OCI-LY1 (cell line): Measurements from ENCODE around the gene MPL.

Experiments
- H2AFZ ChIP-seq: fragments of 200-600 bp; sonication (generic), shearing (Covaris generic); 2 replicates; pipeline ENCODE4 v1.6.0; 2014; ENCODE audit warnings: antibody characterized with exemption, mild to moderate bottlenecking, low read length
- H3F3A ChIP-seq: fragments of 200-600 bp; sonication (generic), shearing (Covaris generic); 2 replicates; pipeline ENCODE4 v1.6.0; 2014; ENCODE audit warnings: mild to moderate bottlenecking, antibody characterized with exemption, low read length, moderate library complexity; ENCODE audit not compliant: insufficient read depth
- H3K27ac ChIP-seq: fragments of 200-600 bp; sonication (generic); 2 replicates; pipeline ENCODE4 v1.5.1; 2014; ENCODE audit warnings: low read length, mixed run types, mild to moderate bottlenecking, low read depth; ENCODE audit not compliant: poor library complexity, severe bottlenecking
- H3K27me3 ChIP-seq: fragments of 200-600 bp; sonication (generic); 2 replicates; pipeline ENCODE4 v1.6.0; 2014; ENCODE audit warnings: antibody characterized with exemption, mild to moderate bottlenecking, low read length, moderate library complexity; ENCODE audit not compliant: insufficient read depth
- H3K36me3 ChIP-seq: fragments of 200-600 bp; sonication (generic); 2 replicates; pipeline ENCODE4 v1.6.1; 2014; ENCODE audit warnings: mild to moderate bottlenecking, antibody characterized with exemption, low read length, moderate library complexity, mixed read lengths; ENCODE audit not compliant: insufficient read depth
- H3K4me1 ChIP-seq: fragments of 200-600 bp; sonication (generic); 2 replicates; pipeline ENCODE4 v1.5.1; 2014; ENCODE audit warnings: mild to moderate bottlenecking, low read length, moderate library complexity; ENCODE audit not compliant: insufficient read depth, severe bottlenecking
- H3K4me2 ChIP-seq: fragments of 200-600 bp; sonication (generic), shearing (Covaris generic); 2 replicates; pipeline ENCODE4 v1.6.1; 2014; ENCODE audit warnings: low read length
- H3K4me3 ChIP-seq: fragments of 200-600 bp; sonication (generic); 2 replicates; pipeline ENCODE4 v1.5.1; 2014; ENCODE audit warnings: low read length, low read depth, mild to moderate bottlenecking, mixed read lengths; ENCODE audit not compliant: poor library complexity, severe bottlenecking
- H3K79me2 ChIP-seq: fragments of 200-600 bp; shearing (Covaris generic); 2 replicates; pipeline ENCODE4 v1.6.1; 2016; ENCODE audit warnings: mixed run types, low read length, mixed read lengths; ENCODE audit not compliant: insufficient read depth
- H3K9ac ChIP-seq: fragments of 200-600 bp; sonication (generic), shearing (Covaris generic); 2 replicates; pipeline ENCODE4 v1.6.1; 2014; ENCODE audit warnings: mild to moderate bottlenecking, low read length, mixed read lengths
- H3K9me2 ChIP-seq: fragments of 200-600 bp; sonication (generic), shearing (Covaris generic); 2 replicates; pipeline ENCODE4 v1.6.1; 2014; ENCODE audit warnings: low read depth, mild to moderate bottlenecking, low read length, mixed read lengths
- H3K9me3 ChIP-seq: fragments of 200-600 bp; shearing (Covaris generic); 2 replicates; pipeline ENCODE4 v1.6.1; 2014; ENCODE audit warnings: low read length, mixed read lengths
- H4K20me1 ChIP-seq: fragments of 200-600 bp; sonication (generic), shearing (Covaris generic); 2 replicates; pipeline ENCODE4 v1.6.0; 2016; ENCODE audit warnings: mild to moderate bottlenecking, low read length; ENCODE audit not compliant: insufficient read depth
- EZH2 ChIP-seq: fragments of 200-600 bp; sonication (generic), shearing (Covaris generic); IDR thresholded peaks from 2 replicates; pipeline ENCODE4 v1.8.0; 2017; ENCODE audit warnings: borderline replicate concordance, mixed run types, mild to moderate bottlenecking, antibody characterized with exemption, low read length, moderate library complexity, mixed read lengths
- TF ChIP-seq, protein P1 (sequence below): fragments of 200-600 bp; sonication (generic), shearing (Covaris generic); IDR thresholded peaks from 2 replicates; pipeline ENCODE4 v1.5.1; 2017; ENCODE audit warnings: mild to moderate bottlenecking, antibody characterized with exemption, low read length, moderate library complexity, mixed read lengths

Gene MPL

DNA sequence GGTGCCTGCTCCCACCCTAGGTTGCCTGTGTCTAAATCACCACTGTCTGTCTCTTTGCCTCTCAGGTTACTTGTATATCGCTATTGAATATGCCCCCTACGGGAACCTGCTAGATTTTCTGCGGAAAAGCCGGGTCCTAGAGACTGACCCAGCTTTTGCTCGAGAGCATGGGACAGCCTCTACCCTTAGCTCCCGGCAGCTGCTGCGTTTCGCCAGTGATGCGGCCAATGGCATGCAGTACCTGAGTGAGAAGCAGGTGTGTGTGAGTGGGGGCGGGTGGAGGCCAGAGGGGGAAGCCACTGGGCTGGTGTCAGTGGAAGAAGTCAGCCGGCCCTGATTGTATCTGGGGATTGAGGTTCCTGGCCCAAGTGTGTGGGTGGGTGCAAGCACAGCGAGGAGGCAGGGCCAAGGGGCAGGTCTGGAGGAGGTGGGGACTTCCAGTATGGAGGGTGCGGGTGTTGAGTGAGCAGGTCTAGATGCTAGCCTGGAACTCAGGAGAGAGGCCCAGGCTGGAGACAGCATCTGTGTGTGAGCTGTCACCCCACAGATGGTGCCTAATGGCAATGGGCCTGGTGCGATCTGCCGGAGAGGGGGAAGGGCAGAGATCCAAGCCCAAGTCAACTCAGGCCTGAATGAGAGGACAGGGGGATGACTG, 19.7 kb upstream of the MPL start:
- Histone ChIP-seq H3K9ac (no peak overlapping the region), H3K9me3 (no peaks in the 10 kb centered on the region), H3K4me3 (no peak overlapping the region), H3K27me3 (no peaks in the 10 kb centered on the region), H3K4me2 (no peak overlapping the region), H2AFZ (no peak overlapping the region), H4K20me1 (no peaks in the 10 kb centered on the region), H3K4me1 (no peaks in the 10 kb centered on the region), H3K79me2 (no peaks in the 10 kb centered on the region), H3K9me2 (no peaks in the 10 kb centered on the region), H3K27ac (no peak overlapping the region), H3F3A (no peaks in the 10 kb centered on the region), H3K36me3 (no peaks in the 10 kb centered on the region)
- no peak for TF ChIP-seq EZH2
- TF ChIP-seq, protein P1, sequence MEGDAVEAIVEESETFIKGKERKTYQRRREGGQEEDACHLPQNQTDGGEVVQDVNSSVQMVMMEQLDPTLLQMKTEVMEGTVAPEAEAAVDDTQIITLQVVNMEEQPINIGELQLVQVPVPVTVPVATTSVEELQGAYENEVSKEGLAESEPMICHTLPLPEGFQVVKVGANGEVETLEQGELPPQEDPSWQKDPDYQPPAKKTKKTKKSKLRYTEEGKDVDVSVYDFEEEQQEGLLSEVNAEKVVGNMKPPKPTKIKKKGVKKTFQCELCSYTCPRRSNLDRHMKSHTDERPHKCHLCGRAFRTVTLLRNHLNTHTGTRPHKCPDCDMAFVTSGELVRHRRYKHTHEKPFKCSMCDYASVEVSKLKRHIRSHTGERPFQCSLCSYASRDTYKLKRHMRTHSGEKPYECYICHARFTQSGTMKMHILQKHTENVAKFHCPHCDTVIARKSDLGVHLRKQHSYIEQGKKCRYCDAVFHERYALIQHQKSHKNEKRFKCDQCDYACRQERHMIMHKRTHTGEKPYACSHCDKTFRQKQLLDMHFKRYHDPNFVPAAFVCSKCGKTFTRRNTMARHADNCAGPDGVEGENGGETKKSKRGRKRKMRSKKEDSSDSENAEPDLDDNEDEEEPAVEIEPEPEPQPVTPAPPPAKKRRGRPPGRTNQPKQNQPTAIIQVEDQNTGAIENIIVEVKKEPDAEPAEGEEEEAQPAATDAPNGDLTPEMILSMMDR = no peak

DNA sequence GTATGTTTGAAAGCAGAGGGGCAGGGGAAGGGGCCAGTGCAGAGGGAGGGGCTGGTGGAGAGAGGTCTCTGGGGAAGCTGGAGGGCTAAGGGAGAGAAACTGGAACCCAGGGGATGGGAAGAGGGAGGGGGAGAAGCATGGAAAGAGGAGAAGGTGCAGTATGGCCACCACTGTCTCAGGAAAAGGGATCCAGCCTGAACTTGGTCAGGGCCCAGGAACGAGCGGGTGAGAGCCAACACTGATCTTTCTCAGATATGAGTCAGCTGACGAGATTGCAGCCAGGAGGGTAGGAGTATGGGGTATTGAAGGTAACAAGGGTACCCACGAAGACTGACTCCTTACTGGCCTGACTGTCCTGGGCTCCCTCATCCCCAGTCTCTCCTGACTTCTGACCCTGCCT, 18.8 kb upstream of the MPL start:
- no peaks in the 10 kb centered on the region for H3K36me3 ChIP-seq
- H4K20me1 ChIP-seq = no peaks in the 10 kb centered on the region
- no peaks in the 10 kb centered on the region for H3K9me3 ChIP-seq
- no peak overlapping the region for H3K27ac ChIP-seq
- no peaks in the 10 kb centered on the region for H3K9me2 ChIP-seq
- H3K4me3 ChIP-seq = no peak overlapping the region
- H3F3A ChIP-seq = no peaks in the 10 kb centered on the region
- no peak for TF ChIP-seq EZH2
- TF ChIP-seq, protein P1 = no peak
- H3K4me1 ChIP-seq = no peaks in the 10 kb centered on the region
- H3K4me2 ChIP-seq = no peak overlapping the region
- H3K27me3 ChIP-seq = no peaks in the 10 kb centered on the region
- H2AFZ ChIP-seq = no peak overlapping the region
- H3K9ac ChIP-seq = no peak overlapping the region
- H3K79me2 ChIP-seq = no peaks in the 10 kb centered on the region

DNA sequence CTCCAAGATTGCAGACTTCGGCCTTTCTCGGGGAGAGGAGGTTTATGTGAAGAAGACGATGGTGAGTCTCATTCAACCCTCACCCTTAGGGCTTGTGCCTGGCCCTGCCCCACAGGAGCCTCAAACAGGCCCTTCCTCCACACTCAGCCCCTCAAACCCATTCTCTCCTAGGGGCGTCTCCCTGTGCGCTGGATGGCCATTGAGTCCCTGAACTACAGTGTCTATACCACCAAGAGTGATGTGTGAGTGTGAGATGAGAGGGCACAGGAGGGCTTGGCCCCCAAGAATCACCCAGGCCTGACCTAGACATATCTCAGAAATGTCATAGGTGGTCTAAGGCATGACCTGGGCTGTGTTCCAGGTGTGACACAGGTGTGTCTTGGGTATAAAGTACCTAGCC, 18.3 kb upstream of the MPL start:
- Histone ChIP-seq H3K9me2 (no peaks in the 10 kb centered on the region), H3F3A (no peaks in the 10 kb centered on the region), H3K4me2 (no peak overlapping the region), H3K27ac (no peak overlapping the region), H3K4me3 (no peak overlapping the region), H4K20me1 (no peaks in the 10 kb centered on the region), H3K4me1 (no peaks in the 10 kb centered on the region), H3K79me2 (no peaks in the 10 kb centered on the region), H3K9ac (no peak overlapping the region), H2AFZ (no peak overlapping the region), H3K36me3 (no peaks in the 10 kb centered on the region), H3K9me3 (no peaks in the 10 kb centered on the region), H3K27me3 (no peaks in the 10 kb centered on the region)
- no peak for TF ChIP-seq EZH2
- TF ChIP-seq, protein P1 = no peak
